ENCODE measurements around the gene AMFR. TPM values are rescaled to one million over a fixed set of nuclear protein-coding genes. Genes with fewer than 3 reads are reported as not detected.

The AMFR gene
- total and polyA plus RNA-seq, 3 donors from 2014 or later, result 258 to 337 (median 287) TPM

DNA sequence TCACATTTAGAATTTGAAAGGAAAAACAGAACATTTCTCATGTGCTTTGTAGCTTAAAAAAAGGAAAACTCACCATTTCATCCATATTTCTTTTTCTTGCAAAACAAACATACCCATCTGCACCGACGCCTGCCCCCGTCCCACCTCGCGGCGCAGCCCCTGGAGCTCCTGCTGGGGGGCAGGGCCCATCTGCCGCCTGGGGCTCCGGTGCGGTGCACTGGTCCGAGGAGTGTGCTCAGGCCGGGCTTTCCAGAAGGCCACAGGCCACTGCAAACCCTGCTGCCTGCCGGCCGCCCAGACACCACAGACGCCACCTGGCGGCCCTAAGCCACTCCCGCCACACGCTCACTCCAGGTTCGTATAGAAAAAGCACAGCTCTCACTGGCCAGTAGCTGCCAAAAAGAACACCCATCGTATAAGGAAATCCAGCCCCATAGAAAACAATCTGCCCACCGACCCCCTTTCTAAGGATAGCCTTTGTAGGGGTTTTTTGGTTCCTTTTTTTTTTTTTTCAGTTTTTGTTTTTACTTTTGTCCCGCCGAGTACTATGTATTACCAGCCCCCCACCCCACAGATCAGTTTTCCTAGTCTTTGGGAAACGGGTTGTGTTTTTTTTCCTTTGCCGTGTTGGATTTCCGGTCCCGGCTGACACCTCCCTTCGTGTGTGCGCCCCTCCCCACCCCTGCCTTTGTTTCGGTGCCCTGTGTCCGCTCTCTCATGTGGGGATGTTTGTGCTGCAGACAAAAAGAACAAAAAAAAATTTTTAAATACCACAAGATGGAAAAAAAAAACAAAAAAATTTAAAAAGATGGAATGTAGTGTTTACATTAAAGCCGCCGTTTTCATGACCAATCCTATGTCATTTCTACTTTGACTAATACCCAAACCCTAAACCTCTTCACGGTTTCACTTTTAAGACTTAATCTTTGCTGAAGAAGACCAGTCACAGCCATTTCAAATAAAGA is 68.8 kb downstream of the AMFR start:
- no peaks in the 10 kb centered on the region for H3K9me3 ChIP-seq
- TF ChIP-seq CTCF (IDR thresholded peaks at IDR 0.05) (peak; percentile 56 to 81 (median 57)), POLR2A (IDR thresholded peaks at IDR 0.05) (no peak)
- H3K27me3 ChIP-seq, result no peaks in the 10 kb centered on the region
- peak overlapping the region; percentile 33 to 50 for H3K27ac ChIP-seq
- peak overlapping the region; percentile 13 to 26 for H3K4me3 ChIP-seq
- DNase-seq, result peak; percentile 88
- WGBS, 2 donors, result 3 to 12% methylated on average over 28 to 33 of the region's 33 CpGs
- H3K4me1 ChIP-seq, result peaks cover 7% of the 10 kb centered on the region
- H3K36me3 ChIP-seq (ENCODE audit: low read depth, missing control alignments), result no peaks in the 10 kb centered on the region
- intact Hi-C loops (cut with DNase I; ENCODE audit: low total_unique reads), result no loop called here

DNA sequence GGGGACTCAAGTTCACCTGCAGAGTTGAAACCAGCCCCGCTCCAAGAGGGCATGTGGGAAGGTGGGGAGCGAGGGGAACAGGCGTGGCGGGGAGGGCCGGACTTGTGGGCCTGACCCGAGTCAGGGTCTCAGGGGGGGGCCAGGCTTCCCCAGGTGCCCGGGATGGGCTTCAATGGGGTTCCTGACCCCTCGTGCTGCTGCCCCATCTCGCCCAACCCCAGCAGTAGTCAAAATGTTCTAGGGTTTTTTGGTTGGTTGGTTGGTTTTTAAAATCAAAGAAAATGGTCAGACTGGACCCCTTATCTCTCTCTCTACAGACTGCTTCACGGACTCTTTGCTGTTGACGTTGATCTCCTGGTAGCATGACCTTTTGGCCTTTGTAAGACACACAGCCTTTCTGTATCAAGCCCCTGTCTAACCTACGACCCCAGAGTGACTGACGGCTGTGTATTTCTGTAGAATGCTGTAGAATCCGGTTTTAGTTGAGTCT is 69.5 kb downstream of the AMFR start:
- TF ChIP-seq CTCF (IDR thresholded peaks at IDR 0.05) (no peak), POLR2A (IDR thresholded peaks at IDR 0.05) (no peak)
- Histone ChIP-seq H3K4me3 (no peak overlapping the region), H3K27ac (no peak overlapping the region), H3K27me3 (no peaks in the 10 kb centered on the region), H3K9me3 (no peaks in the 10 kb centered on the region), H3K4me1 (peaks cover 7% of the 10 kb centered on the region), H3K36me3 (ENCODE audit: low read depth, missing control alignments) (no peaks in the 10 kb centered on the region)
- DNase-seq, result peak; percentile 12
- WGBS, 2 donors, result 72% methylated on average over 14 of the region's 14 CpGs
- intact Hi-C loops (cut with DNase I; ENCODE audit: low total_unique reads), result no loop called here

DNA sequence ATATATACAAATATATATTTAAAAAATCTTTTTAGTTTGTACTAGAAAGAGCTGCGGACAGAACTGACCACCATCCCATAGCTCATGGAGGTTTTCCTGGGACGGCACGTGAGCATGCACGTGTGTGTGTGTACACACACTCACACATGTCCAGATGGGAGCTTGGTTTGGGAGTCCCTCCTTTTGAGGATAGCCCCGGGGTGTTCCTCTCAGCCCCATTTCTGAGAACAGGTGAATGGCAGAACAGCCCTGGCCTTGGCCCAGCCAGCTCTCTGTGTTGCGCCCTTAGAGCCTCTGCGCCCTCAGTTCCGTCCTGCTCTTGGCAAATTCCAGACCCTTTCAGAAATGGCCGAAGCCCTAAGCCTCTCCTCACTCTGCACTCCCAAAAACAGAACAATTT is 70.1 kb downstream of the AMFR start:
- H3K9me3 ChIP-seq, result no peaks in the 10 kb centered on the region
- TF ChIP-seq CTCF (IDR thresholded peaks at IDR 0.05) (no peak), POLR2A (IDR thresholded peaks at IDR 0.05) (no peak)
- no peak overlapping the region for H3K4me3 ChIP-seq
- H3K27ac ChIP-seq, result no peak overlapping the region
- H3K27me3 ChIP-seq, result no peaks in the 10 kb centered on the region
- H3K36me3 ChIP-seq (ENCODE audit: low read depth, missing control alignments), result no peaks in the 10 kb centered on the region
- no peak for DNase-seq
- H3K4me1 ChIP-seq, result peaks cover 7% of the 10 kb centered on the region
- intact Hi-C loops (cut with DNase I; ENCODE audit: low total_unique reads), result no loop called here
- WGBS, 2 donors, result 89 to 92% methylated on average over 9 of the region's 9 CpGs

GRCh38 chr16:56354746-56355145 is 70.6 kb downstream of the AMFR start:
- no peak for DNase-seq
- Histone ChIP-seq H3K9me3 (no peaks in the 10 kb centered on the region), H3K27ac (no peak overlapping the region), H3K27me3 (no peaks in the 10 kb centered on the region), H3K4me3 (no peak overlapping the region), H3K4me1 (peaks cover 7% of the 10 kb centered on the region), H3K36me3 (ENCODE audit: low read depth, missing control alignments) (no peaks in the 10 kb centered on the region)
- 89 to 93% methylated on average over 17 of the region's 17 CpGs for WGBS, 2 donors
- TF ChIP-seq POLR2A (IDR thresholded peaks at IDR 0.05) (no peak), CTCF (IDR thresholded peaks at IDR 0.05) (no peak)
- intact Hi-C loops (cut with DNase I; ENCODE audit: low total_unique reads), result no loop called here

Measured in testis (tissue), 3 donors.